Epithelial cell of proximal tubule (primary cell): ENCODE measurements around the gene KIF26B. TPM values are rescaled to one million over a fixed set of nuclear protein-coding genes. Genes with fewer than 3 reads are reported as not detected.

Source experiments
- DNase-seq: peaks from one replicate; pipeline ENCODE4 v3.0.0-alpha.2; 2011; ENCODE audit warnings: low read depth
- H3K4me3 ChIP-seq: 2 replicates; pipeline ENCODE4 v1.5.1; 2011; ENCODE audit warnings: low read depth, mild to moderate bottlenecking, low read length
- CTCF ChIP-seq: conservative IDR thresholded peaks from 2 replicates; pipeline ENCODE4 v1.5.1; 2012; ENCODE audit warnings: low read depth, mild to moderate bottlenecking, low read length
- total RNA-seq: library from RNA; depleted of rRNA; stranded (reverse); fragments of >200 nt; gene quantifications from 2 replicates; pipeline ENCODE4 v1.2.3, GENCODE V29; 2015

The KIF26B gene
- total RNA-seq, 1 donor from 2014 or later, result 2.8 TPM

- TF ChIP-seq CTCF, result no peak
- no peak for DNase-seq
Observed at GRCh38 chr1:245285168-245285567, 130.4 kb downstream of the KIF26B start.

GRCh38 chr1:245288796-245289195 is 134.0 kb downstream of the KIF26B start:
- no peak overlapping the region for H3K4me3 ChIP-seq
- no peak for DNase-seq
- TF ChIP-seq CTCF, result no peak

More at GRCh38 chr1:245285168-245285567, 130.4 kb downstream of the KIF26B start:
- no peak overlapping the region for H3K4me3 ChIP-seq

- DNase-seq, result no peak
- TF ChIP-seq CTCF, result no peak
- no peak overlapping the region for H3K4me3 ChIP-seq
Observed at GRCh38 chr1:245290836-245291235, 136.1 kb downstream of the KIF26B start.

GRCh38 chr1:245291351-245291750 is 136.6 kb downstream of the KIF26B start:
- TF ChIP-seq CTCF, result no peak
- no peak overlapping the region for H3K4me3 ChIP-seq
- no peak for DNase-seq

GRCh38 chr1:245292141-245292540 is 137.4 kb downstream of the KIF26B start:
- no peak overlapping the region for H3K4me3 ChIP-seq
- DNase-seq, result no peak
- no peak for TF ChIP-seq CTCF

- DNase-seq, result no peak
- no peak for TF ChIP-seq CTCF
- no peak overlapping the region for H3K4me3 ChIP-seq
Observed at GRCh38 chr1:245292553-245292952, 137.8 kb downstream of the KIF26B start.

GRCh38 chr1:245294020-245294419 is 139.2 kb downstream of the KIF26B start:
- DNase-seq, result no peak
- TF ChIP-seq CTCF, result no peak
- H3K4me3 ChIP-seq, result no peak overlapping the region
